Stimulated activated CD4-positive, alpha-beta T cell treated with anti-CD3 and anti-CD28 coated beads, Interleukin-4, amount 100 ng/mL, for 4 hours (primary cell): ENCODE results near the gene RIMBP2.

Experiments used
- DNase-seq, 2 experiments: peaks; one replicate each; pipeline ENCODE4 v3.0.0-alpha.2; 2020

Gene RIMBP2

DNA sequence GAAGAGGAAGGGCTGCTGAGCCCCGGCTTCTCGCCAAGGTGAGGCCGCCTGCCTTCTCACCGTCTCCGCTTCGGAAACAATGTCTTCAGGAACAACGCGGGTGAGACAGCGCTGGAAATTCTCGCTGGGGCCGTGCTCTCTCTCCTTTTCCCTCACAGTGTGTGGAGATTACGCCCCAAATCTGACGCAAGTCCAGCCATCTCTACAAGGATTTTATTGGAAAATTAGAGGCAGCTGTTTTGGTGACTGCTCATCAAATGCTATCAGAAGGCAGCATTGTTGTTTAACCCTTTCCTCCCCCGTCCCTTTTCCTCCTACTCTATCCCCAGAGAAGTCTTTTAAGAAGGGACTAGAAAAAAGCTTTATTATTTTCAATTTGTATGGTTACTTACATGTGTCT lies 324.9 kb downstream of the RIMBP2 start:
- no peak for DNase-seq

DNA sequence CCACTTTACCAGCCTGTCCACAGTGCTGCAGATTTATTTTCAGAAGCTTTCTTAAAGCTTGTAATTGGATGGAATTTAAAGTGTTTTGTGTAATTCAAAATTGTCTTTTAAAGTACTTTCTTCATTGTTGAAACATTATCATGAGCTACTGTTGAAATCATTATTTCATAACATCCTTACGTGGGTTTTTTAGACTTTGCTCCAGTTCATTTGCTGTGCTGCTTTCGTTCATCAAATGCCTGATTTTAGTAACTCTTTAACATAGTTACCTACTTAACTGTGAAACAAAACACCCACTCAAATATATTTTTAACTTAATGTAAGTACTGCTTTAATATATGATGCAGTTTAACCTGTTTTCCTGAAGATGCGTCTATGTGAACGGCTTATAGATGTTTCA lies 330.9 kb downstream of the RIMBP2 start:
- DNase-seq: no peak

DNA sequence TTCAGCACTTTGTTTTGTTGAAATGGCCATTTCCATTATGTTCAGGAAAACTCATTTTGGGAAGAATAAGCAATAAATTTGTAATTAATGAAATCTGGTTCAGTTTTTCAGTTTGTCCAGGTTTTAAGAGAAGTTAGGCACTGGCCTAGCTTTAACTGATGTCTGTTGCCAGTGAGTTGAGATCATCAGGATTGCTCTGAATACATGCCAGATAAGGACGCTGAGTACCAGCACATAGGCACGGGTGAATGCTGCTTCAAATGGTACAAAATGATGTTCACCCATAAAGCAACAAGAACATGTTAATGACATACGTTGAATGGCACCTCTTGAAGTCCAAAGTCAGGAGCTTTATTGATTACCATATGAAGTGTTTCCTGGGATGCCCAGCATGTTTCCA lies 331.9 kb downstream of the RIMBP2 start:
- DNase-seq: no peak

DNA sequence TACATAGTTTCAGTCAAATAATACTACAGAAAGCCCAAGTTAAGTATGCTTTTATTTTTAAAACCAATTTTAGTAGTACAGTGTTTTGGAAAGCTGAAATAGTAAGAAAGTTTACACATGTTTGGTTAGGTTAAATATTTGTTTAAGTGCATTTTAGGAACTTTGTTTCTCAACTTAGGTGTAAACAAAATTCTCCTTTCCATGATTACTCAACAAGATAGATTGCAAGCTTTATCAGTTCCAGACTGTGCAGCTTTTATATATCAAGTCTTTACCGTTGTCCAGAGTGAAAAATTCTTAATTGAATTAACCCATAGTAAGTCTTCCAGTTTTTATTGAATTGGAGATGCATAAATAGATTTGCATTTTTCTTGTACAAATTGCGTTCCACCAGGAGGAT lies 333.3 kb downstream of the RIMBP2 start:
- DNase-seq: no peak

DNA sequence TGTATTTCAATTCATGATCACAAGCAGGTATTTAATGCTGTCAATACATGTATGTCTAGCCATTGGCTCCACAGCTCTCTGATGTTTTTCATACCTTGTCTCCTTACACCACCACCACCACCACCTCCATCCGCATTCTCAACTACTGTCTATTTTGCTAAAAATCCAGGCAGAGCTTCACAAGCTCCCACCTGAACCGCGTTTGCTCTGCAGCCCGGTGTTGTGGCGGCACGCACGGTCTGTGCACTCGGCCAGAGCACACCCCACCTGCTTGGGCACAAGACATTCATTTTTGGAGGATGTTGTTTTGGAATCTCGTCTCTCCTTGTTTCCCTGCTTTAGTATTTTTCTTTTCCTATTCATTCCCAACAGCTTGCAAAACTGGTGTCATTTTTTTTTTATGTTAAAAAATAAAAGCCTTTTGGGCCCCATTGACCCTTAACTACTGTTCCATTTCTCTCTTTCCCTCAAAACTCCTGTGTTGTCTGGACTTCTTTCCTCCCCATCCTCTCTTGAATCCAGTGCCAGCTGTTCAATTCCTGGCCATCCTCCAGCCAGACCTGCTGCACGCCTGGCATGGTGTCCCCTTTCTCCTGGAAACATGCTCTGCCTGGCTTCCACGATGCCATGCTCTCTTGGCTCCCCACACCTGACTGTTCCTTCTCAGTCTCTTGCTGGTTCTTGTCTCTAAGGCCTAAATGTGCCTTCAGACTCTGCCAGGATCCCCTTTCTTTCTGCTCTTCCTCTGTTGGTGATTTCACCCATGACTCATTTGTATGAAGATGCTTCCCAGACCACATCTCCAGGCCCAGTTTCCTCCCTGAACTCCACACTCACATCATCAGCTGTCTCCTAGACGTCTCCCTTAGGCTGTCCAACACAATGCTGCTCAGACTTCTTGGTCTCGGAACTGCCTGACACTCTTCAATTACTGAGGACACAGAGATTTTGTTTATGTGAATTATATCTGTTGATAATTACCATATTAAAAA lies 340.5 kb downstream of the RIMBP2 start:
- no peak for DNase-seq

DNA sequence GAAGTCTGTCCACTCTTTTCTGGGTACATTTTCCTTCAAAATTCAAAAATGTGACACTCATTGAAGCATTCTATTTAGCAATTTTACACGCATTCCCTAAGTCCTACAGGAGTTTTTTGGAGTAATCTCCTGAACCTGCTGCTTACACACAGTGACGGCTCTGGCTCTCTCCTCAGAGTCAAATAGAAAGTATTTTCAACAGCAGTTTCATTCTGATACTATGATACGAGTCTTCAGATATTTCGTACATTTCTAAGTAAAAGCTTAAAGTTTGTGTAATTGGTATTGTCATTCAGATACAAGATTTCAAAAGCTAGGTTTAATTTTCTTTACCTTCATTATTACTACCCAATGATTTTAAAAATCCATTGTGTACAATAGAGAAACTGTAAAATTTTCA lies 342.0 kb downstream of the RIMBP2 start:
- DNase-seq: no peak

DNA sequence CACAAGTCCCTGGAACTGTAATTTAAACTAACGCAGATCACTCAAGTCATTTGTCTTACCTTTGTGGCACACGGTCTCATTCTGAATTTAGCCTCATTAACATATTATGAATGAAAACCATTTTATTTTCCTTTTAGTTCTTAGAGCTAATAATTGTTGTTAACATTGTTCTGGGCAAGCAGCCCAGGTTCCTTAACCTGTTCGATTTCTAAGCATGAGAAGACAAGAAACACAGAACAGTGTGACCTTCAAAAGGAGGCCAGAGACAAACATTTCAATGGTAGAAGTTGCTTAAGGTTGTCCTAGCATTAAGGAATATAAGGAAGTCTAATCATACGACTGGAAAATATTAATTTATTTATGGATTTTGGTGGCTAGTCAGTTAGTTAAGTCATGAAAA lies 343.2 kb downstream of the RIMBP2 start:
- DNase-seq: no peak

DNA sequence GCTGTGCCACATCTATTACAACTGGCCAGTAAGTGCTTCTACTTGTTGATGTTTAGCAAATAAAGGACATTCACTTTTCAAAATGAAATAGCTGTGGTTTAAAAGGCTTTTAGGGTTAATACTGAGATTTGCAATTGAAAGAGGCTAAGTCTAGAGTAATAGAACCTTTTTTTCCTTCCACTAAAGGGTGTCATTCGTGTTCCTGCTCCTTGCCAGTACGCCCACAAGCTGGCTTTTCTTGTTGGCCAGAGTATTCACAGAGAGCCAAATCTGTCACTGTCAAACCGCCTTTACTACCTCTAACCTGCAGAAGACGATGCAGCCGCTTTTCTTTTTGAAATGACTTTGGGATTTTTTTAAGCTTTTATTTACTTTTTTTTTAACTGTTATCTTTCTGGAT lies 344.8 kb downstream of the RIMBP2 start:
- DNase-seq: no peak

DNA sequence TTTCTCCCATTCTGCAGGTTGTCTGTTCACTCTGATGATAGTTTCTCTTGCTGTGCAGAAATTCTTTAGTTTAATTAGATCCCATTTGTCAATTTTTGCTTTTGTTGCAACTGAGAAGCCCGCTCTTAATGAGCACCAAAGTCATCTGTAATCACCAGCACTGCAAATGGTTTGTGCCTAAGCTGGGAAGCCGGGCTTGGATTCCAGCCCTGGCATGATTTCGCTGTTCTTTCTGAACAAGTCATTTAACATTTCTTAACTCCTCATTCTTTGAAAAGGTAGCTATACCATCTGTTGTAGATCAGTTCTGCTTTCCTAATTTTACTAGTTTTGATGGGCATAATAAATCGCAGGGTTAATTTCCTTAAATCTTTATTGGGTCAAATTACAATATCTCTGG lies 346.3 kb downstream of the RIMBP2 start:
- no peak for DNase-seq

DNA sequence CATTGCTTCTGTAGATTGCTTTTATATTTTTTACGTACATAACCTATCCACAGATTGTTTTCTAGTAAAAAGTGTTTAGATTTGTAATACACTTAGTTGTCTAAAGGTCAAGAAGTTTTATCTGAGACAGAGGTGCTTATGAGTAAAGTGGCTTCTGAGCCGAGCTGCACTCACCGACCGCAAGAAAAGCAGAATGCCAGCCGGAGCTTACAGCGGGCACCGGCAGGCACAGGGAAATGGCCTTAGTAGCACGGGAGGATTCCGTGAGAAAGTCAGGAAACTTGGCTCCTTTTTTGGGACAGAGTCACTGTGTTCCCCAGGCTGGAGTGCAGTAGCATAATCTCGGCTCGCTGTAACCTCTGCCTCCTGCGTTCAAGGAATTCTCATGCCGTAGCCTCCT lies 348.6 kb downstream of the RIMBP2 start:
- DNase-seq: no peak

DNA sequence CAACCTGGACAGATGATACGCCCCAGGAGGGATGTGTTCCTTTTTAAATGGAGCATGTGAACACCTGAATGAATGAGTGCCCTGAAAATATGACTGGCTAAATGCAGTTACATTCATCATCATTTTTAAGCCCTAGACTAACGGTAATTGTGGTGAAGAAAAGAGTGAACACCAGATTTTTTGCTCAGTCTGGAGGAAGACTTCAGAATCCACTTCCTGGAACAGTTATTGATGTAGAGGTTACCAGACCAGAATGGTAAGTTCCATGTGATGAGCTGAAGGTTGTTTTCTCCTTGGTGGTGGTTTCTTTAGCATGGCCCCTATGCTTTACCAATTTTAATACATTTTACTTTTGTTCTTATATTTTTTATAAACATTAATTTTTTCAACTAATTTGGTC lies 349.1 kb downstream of the RIMBP2 start:
- no peak for DNase-seq

DNA sequence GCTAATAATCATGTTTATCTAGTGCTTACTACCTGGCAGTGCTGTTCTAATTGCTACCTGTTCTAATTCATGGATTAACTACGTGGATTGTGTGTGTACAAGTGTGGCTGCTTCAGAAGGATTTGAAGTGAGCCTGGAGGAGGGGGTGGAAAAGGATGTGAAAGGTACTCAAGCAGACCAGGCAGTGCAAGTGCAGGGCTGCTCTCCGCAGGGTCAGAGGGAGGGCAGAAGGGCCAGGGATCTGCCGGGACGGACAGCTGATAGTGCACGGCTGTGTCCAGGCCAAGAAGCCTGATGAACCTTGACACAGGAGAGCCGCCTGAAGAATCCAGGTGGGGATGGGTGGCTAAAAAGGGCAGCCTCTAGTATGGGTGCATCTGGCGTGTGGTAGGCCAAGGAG lies 349.9 kb downstream of the RIMBP2 start:
- no peak for DNase-seq

DNA sequence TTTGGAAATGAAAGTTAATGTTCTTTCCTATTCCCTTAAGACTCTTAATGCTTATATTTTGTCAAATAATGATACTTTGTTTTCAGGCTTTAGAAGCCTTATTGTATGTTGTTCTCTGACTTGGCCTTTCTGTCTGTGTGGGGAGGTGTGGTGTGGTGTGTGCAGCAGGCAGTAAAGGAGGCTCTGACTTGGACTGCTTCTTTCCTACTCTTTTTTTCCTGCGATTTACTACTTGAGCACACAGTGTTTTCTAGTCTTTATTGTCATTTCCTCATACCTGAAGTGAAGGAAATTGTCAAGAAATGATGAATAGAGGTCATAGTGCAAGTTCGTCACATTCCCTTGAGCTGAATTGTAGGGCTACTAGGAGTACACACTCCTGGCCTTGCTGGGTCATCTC lies 351.5 kb downstream of the RIMBP2 start:
- no peak for DNase-seq

DNA sequence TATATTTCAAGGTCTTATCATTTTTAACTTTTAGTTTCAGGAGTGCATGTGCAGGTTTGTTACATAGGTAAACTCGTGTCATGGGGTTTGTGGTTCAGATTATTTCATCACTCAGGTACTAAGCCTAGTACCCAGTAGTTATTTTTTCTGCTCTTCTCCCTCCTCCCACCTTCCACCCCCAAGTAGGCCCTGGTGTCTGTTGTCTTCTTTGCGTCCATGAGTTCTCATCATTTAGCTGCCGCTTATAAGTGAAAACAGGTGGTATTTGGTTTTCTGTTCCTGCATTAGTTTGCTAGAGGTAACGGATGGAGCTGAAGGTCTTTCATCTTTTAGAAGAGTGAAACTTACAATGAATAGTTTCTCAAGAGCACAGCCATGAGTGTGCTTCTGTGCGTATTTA lies 354.0 kb downstream of the RIMBP2 start:
- no peak for DNase-seq

DNA sequence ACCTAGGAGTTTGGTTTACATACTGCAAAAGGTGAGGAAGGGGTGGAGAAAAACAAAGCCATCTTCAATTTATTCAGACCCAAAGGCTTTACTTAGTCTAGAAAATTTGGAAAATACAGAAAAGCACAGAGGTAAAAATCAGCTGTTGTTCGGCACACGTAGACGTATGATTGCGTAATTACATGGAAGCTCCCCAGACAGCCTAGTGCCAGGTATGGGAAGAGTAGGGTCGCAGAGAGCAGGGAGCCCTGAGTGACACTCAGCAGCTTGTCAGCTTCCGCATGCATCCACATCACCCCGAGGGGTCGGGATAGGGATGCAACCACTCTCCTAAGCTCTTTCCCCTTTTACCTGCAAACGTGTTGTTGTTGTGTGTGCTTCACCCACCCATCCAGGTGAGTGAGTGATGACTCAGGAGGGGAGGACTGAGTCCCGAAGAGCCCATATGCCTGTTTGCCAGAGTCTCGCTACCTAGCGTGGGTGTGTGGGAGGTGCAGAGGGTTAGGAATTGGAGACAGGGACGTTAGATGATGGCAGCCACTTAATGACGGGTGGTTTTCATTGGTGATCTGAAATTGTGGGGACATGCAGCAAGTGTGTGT lies 358.3 kb downstream of the RIMBP2 start:
- no peak for DNase-seq

DNA sequence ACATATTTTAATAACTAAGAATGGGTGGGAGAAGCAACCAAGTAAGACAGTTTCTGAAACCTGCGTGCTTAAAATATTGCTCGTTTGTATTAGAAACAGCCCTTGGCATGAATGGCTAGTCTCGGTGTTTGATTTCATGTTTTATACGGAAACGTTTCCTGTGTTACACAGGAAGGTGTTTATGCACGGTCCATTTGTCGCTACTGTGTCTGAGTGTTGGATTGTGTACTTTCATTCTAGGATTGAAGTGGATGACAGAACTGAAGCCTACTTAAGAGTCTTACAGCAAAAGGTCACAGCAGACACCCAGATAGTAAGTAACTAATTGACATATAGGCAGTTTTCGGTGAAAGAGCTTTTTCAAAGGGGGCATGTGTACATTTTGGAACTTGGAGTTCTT lies 358.9 kb downstream of the RIMBP2 start:
- DNase-seq: no peak

DNA sequence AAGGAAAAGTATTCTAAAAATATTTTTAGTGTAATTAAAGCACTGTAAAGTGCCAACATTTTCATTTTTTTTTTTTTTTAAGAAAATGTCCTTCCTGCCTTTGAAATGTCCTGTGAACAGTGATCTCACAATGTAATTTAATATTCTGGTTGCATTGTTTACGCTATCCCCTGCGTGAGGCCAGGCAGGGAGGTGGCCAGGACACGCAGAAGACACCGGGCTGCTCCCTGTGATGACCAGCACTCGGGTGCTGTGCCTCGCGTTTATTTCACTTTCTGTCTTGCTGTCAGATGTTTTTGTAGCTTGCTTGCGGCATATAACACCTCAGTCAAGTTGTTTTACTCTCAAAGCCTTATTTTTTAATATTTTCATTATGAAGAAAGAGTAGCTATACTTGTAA lies 359.9 kb downstream of the RIMBP2 start:
- DNase-seq: no peak

DNA sequence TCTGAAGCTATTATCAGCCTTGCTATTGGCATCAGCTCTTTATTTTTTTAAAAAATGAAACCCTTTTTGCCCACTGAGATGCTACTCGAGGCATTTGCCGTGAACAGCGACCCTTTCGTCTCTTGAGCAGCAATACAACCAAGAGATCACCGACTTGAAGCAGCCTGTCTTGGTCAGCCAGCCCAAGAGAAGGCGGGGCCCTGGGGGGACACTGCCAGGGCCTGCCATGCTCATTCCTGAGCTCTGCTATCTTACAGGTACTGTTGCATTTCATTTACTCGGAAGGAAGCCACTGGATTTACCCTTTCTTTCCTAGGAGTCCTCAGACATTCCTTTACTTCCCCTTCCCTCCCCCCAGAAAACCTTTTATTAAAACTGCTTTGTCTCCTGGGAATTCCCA lies 361.7 kb downstream of the RIMBP2 start:
- no peak for DNase-seq

DNA sequence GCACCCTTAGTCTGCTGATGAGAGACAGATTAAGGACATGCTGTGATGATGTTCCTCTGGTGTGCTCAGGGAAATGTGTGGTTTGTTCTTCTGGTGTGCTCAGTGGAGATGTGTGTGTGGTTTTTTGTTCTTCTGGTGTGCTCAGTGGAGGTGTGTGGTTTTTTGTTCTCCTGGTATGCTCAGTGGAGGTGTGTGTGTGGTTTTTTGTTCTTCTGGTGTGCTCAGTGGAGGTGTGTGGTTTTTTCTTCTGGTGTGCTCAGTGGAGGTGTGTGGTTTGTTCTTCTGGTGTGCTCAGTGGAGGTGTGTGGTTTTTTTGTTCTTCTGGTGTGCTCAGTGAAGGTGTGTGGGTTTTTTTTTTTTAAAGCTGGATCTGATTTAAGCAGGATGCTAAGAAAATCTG lies 363.0 kb downstream of the RIMBP2 start:
- no peak for DNase-seq

DNA sequence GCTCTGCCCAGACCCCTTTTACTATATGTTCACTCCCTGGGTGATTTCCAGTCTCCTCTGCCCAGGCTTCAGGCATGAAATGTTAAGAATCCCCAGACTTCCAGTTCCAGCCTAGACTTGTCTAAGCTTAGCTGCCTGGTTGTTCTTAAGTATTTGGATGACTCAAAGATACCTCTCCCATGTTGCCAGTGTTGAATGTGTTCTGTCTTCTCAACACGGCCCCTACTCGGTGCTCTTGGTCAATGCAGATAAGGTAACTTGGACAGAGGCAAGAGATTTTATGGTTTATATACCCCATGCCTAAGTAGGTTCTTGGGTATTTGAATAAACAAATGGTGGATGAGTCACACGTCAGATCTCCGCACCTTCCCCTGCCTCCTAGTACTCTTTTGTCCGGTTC lies 364.8 kb downstream of the RIMBP2 start:
- DNase-seq: no peak

DNA sequence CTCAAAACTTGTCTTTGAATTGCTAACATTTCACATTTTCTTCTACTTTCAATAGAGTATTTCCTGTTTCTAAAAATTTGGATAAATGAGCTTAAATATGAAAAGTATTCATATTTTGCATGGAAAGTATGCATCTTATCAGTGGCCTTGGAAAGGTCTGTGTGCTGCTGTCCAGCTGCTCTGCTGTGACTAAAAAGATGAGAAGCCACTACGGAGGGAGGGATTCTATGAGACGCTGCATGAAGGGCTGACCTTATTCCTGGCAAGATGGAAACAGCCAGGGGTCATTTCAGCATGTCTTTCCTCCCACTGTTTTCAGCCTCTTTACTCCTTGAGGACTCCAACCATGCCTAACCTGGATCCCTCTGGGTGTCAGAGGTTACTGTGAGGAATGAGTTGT lies 365.4 kb downstream of the RIMBP2 start:
- DNase-seq: no peak

DNA sequence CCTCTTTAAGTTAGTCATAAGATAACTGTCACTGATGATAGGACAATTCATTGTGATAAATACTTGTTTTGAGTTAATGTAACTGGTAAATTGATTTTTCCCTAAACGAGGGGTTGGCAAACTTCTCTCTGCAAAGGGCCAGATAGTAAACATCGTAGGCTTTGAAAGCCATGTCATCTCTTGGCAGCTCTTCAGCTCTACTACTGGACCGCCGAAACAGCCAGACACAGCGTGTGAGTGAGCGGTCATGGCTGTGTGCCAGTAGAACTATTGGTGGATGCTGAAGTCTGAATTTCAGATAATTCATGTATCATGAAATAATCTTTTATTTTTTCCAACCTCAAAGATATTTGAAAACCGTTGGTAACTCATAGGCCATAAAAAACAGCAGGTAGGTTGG lies 368.5 kb downstream of the RIMBP2 start:
- DNase-seq: no peak
